Activated T-cell treated with anti-CD3 and anti-CD28 coated beads, Interleukin-2, amount 50 U/mL, for 24 hours (primary cell): ENCODE results near the gene KCNJ16.

Source experiments
- DNase-seq: peaks from one replicate; pipeline ENCODE4 v3.0.0-alpha.2; 2020
- H3K27ac Mint-ChIP-seq: 2 replicates; pipeline ENCODE4 v1.8.0; 2020; ENCODE audit warnings: mild to moderate bottlenecking, mixed read lengths
- H3K27me3 Mint-ChIP-seq: 2 replicates; pipeline ENCODE4 v1.8.0; 2020; ENCODE audit warnings: mixed read lengths
- H3K36me3 Mint-ChIP-seq: 2 replicates; pipeline ENCODE4 v1.8.0; 2020; ENCODE audit warnings: low read depth, mixed read lengths
- H3K4me1 Mint-ChIP-seq: 2 replicates; pipeline ENCODE4 v1.8.0; 2020; ENCODE audit warnings: low read depth, mixed read lengths
- H3K4me3 Mint-ChIP-seq: 2 replicates; pipeline ENCODE4 v1.8.0; 2020; ENCODE audit warnings: mild to moderate bottlenecking, moderate library complexity, mixed read lengths
- H3K9me3 Mint-ChIP-seq: 2 replicates; pipeline ENCODE4 v1.8.0; 2020; ENCODE audit warnings: mixed read lengths

The KCNJ16 gene

GRCh38 chr17:70119545-70119944 is 44.5 kb downstream of the KCNJ16 start:
- no peaks in the 10 kb centered on the region for H3K36me3 Mint-ChIP-seq
- H3K27ac Mint-ChIP-seq: no peak overlapping the region
- H3K4me3 Mint-ChIP-seq: no peak overlapping the region
- DNase-seq: no peak
- H3K27me3 Mint-ChIP-seq: no peaks in the 10 kb centered on the region
- no peaks in the 10 kb centered on the region for H3K4me1 Mint-ChIP-seq
- peaks cover 6% of the 10 kb centered on the region for H3K9me3 Mint-ChIP-seq

GRCh38 chr17:70119983-70120382 is 45.0 kb downstream of the KCNJ16 start:
- no peaks in the 10 kb centered on the region for H3K27me3 Mint-ChIP-seq
- no peak overlapping the region for H3K27ac Mint-ChIP-seq
- H3K4me3 Mint-ChIP-seq: no peak overlapping the region
- H3K36me3 Mint-ChIP-seq: no peaks in the 10 kb centered on the region
- DNase-seq: no peak
- peaks cover 6% of the 10 kb centered on the region for H3K9me3 Mint-ChIP-seq
- no peaks in the 10 kb centered on the region for H3K4me1 Mint-ChIP-seq

- no peak overlapping the region for H3K27ac Mint-ChIP-seq
- no peak overlapping the region for H3K4me3 Mint-ChIP-seq
- no peaks in the 10 kb centered on the region for H3K4me1 Mint-ChIP-seq
- H3K36me3 Mint-ChIP-seq: no peaks in the 10 kb centered on the region
- H3K9me3 Mint-ChIP-seq: peaks cover 6% of the 10 kb centered on the region
- no peaks in the 10 kb centered on the region for H3K27me3 Mint-ChIP-seq
- DNase-seq: no peak
Measured at GRCh38 chr17:70120425-70120824, 45.4 kb downstream of the KCNJ16 start.

GRCh38 chr17:70121126-70121525 is 46.1 kb downstream of the KCNJ16 start:
- H3K27me3 Mint-ChIP-seq: no peaks in the 10 kb centered on the region
- H3K9me3 Mint-ChIP-seq: peaks cover 6% of the 10 kb centered on the region
- no peak overlapping the region for H3K4me3 Mint-ChIP-seq
- H3K27ac Mint-ChIP-seq: no peak overlapping the region
- no peaks in the 10 kb centered on the region for H3K4me1 Mint-ChIP-seq
- H3K36me3 Mint-ChIP-seq: no peaks in the 10 kb centered on the region
- no peak for DNase-seq

GRCh38 chr17:70123193-70123592 is 48.2 kb downstream of the KCNJ16 start:
- H3K27me3 Mint-ChIP-seq: no peaks in the 10 kb centered on the region
- H3K4me1 Mint-ChIP-seq: no peaks in the 10 kb centered on the region
- H3K36me3 Mint-ChIP-seq: no peaks in the 10 kb centered on the region
- DNase-seq: no peak
- no peak overlapping the region for H3K4me3 Mint-ChIP-seq
- no peaks in the 10 kb centered on the region for H3K9me3 Mint-ChIP-seq
- H3K27ac Mint-ChIP-seq: no peak overlapping the region

GRCh38 chr17:70124723-70125122 is 49.7 kb downstream of the KCNJ16 start:
- Mint-ChIP-seq H3K9me3 (no peaks in the 10 kb centered on the region), H3K27ac (no peak overlapping the region), H3K4me1 (no peaks in the 10 kb centered on the region), H3K36me3 (no peaks in the 10 kb centered on the region), H3K4me3 (no peak overlapping the region), H3K27me3 (no peaks in the 10 kb centered on the region)
- DNase-seq: no peak

- DNase-seq: no peak
- Mint-ChIP-seq H3K9me3 (no peaks in the 10 kb centered on the region), H3K4me3 (no peak overlapping the region), H3K27ac (no peak overlapping the region), H3K27me3 (no peaks in the 10 kb centered on the region), H3K4me1 (no peaks in the 10 kb centered on the region), H3K36me3 (no peaks in the 10 kb centered on the region)
Measured at GRCh38 chr17:70127221-70127873, 52.3 kb downstream of the KCNJ16 start.

GRCh38 chr17:70128727-70129238 is 53.8 kb downstream of the KCNJ16 start:
- H3K27me3 Mint-ChIP-seq: no peaks in the 10 kb centered on the region
- H3K4me3 Mint-ChIP-seq: no peak overlapping the region
- DNase-seq: no peak
- H3K9me3 Mint-ChIP-seq: no peaks in the 10 kb centered on the region
- no peaks in the 10 kb centered on the region for H3K4me1 Mint-ChIP-seq
- H3K36me3 Mint-ChIP-seq: no peaks in the 10 kb centered on the region
- no peak overlapping the region for H3K27ac Mint-ChIP-seq

GRCh38 chr17:70130289-70130688 is 55.3 kb downstream of the KCNJ16 start:
- H3K4me1 Mint-ChIP-seq: no peaks in the 10 kb centered on the region
- H3K27ac Mint-ChIP-seq: no peak overlapping the region
- no peaks in the 10 kb centered on the region for H3K9me3 Mint-ChIP-seq
- H3K4me3 Mint-ChIP-seq: no peak overlapping the region
- no peak for DNase-seq
- H3K36me3 Mint-ChIP-seq: no peaks in the 10 kb centered on the region
- H3K27me3 Mint-ChIP-seq: no peaks in the 10 kb centered on the region

GRCh38 chr17:70132505-70132904 is 57.5 kb downstream of the KCNJ16 start:
- Mint-ChIP-seq H3K4me3 (no peak overlapping the region), H3K4me1 (peaks cover 9% of the 10 kb centered on the region), H3K27me3 (no peaks in the 10 kb centered on the region), H3K36me3 (no peaks in the 10 kb centered on the region), H3K27ac (no peak overlapping the region), H3K9me3 (no peaks in the 10 kb centered on the region)
- DNase-seq: no peak

- H3K4me3 Mint-ChIP-seq: no peak overlapping the region
- peaks cover 22% of the 10 kb centered on the region for H3K4me1 Mint-ChIP-seq
- H3K27ac Mint-ChIP-seq: no peak overlapping the region
- no peak for DNase-seq
- no peaks in the 10 kb centered on the region for H3K9me3 Mint-ChIP-seq
- H3K27me3 Mint-ChIP-seq: peaks cover 2% of the 10 kb centered on the region
- no peaks in the 10 kb centered on the region for H3K36me3 Mint-ChIP-seq
Measured at GRCh38 chr17:70134042-70134441, 59.0 kb downstream of the KCNJ16 start.

- Mint-ChIP-seq H3K9me3 (no peaks in the 10 kb centered on the region), H3K4me1 (peaks cover 22% of the 10 kb centered on the region), H3K36me3 (no peaks in the 10 kb centered on the region), H3K27ac (no peak overlapping the region), H3K4me3 (no peak overlapping the region), H3K27me3 (peaks cover 2% of the 10 kb centered on the region)
- DNase-seq: no peak
Measured at GRCh38 chr17:70134777-70135176, 59.8 kb downstream of the KCNJ16 start.

GRCh38 chr17:70136131-70136530 is 61.1 kb downstream of the KCNJ16 start:
- Mint-ChIP-seq H3K27ac (no peak overlapping the region), H3K4me3 (no peak overlapping the region), H3K4me1 (peaks cover 22% of the 10 kb centered on the region)

GRCh38 chr17:70137451-70138230 is 62.6 kb downstream of the KCNJ16 start:
- no peaks in the 10 kb centered on the region for H3K36me3 Mint-ChIP-seq
- H3K4me1 Mint-ChIP-seq: peaks cover 22% of the 10 kb centered on the region
- peak overlapping the region; percentile 42 for H3K4me3 Mint-ChIP-seq
- DNase-seq: no peak
- no peaks in the 10 kb centered on the region for H3K9me3 Mint-ChIP-seq
- peak overlapping the region; percentile 85 for H3K27ac Mint-ChIP-seq
- peaks cover 2% of the 10 kb centered on the region for H3K27me3 Mint-ChIP-seq

More at GRCh38 chr17:70136131-70136530, 61.1 kb downstream of the KCNJ16 start:
- no peaks in the 10 kb centered on the region for H3K36me3 Mint-ChIP-seq
- no peak for DNase-seq
- H3K9me3 Mint-ChIP-seq: no peaks in the 10 kb centered on the region
- peaks cover 2% of the 10 kb centered on the region for H3K27me3 Mint-ChIP-seq

- Mint-ChIP-seq H3K9me3 (no peaks in the 10 kb centered on the region), H3K36me3 (no peaks in the 10 kb centered on the region), H3K27ac (no peak overlapping the region), H3K4me1 (peaks cover 22% of the 10 kb centered on the region), H3K4me3 (peak overlapping the region; percentile 25), H3K27me3 (peaks cover 2% of the 10 kb centered on the region)
- no peak for DNase-seq
Measured at GRCh38 chr17:70138291-70138865, 63.4 kb downstream of the KCNJ16 start.
